ENCODE data around the gene FAM107A. TPM values are rescaled to one million over a fixed set of nuclear protein-coding genes. Genes with fewer than 3 reads are reported as not detected.

The FAM107A gene
- total and polyA plus RNA-seq, 2 of the 13 experiments (the other 11 are each of a cell fraction or from before 2014, with no cell fraction given): not detected

DNA sequence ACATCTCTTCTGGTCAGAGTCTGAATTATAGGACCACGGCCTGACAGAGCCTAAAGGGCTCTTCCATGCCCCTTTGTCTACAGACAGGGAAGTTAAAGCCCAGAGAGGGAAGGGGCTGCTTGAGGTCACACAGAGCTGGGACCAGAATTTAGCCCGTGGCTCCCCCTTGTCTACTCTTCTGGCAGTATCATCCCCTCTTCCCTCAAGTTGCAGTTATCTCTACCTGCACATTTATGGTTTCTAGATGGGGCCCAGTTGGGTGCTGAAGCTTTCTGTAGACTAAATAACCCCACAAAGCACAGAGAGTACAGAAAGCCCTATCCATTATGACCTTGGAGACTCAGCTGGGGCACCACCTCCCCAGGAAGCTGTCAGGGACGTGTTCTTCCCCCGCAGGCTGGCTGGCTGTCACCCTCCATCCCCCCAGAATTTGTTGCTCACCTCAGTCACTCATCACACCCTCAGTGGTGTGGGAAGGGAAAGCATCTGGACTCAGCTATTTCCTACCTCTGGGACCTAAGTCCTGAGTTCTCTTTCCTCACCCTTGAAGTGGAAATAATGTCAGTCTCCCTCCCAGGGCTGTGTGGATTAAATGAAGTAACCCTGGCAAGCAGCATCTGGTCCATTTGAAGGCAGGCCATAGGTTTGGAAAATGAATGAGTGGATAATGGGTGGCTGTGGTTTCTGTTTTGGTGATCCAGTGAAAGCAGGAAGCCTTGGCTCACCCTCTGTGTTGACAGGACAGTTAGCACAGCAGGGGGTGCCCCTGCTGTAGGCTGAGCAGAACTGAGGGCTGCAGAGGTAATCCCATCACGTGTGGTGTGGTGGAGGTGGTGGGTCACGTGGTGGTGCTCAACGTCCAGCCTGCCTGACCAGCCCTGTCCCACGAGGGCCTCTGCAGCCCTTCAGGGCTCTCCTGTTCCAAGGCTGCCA is 56.5 kb downstream of the FAM107A start (continued):
- TF ChIP-seq POLR2G (IDR thresholded peaks at IDR 0.05; ENCODE audit: low read depth, low read length) (0 out of 2 replicates have a peak, but pooled peaks have one; percentile 21), MIER3 (CRISPR knock-in tag; IDR thresholded peaks at IDR 0.05; ENCODE audit: borderline replicate concordance) (peak; percentile 78; the same call in 1 of the 2 replicates), MIXL1 (CRISPR knock-in tag; IDR thresholded peaks at IDR 0.05) (peak; percentile 11; the same call in 1 of the 2 replicates), KDM6A (CRISPR knock-in tag; IDR thresholded peaks at IDR 0.05; ENCODE audit: low read depth) (no peak), ZFP36L1 (CRISPR knock-in tag; IDR thresholded peaks at IDR 0.05) (no peak), U2AF1 (optimal IDR thresholded peaks at IDR 0.05; ENCODE audit: low read depth, low read length) (no peak), SOX6 (IDR thresholded peaks at IDR 0.05) (no peak), SOX6 (CRISPR knock-in tag; IDR thresholded peaks at IDR 0.05) (peak; percentile 52), ARNTL (CRISPR knock-in tag; IDR thresholded peaks at IDR 0.05) (peak; percentile 94), HNRNPUL1 (IDR thresholded peaks at IDR 0.05; ENCODE audit: low read depth, low read length) (no peak), KDM4B (CRISPR knock-in tag; IDR thresholded peaks at IDR 0.05) (no peak), ZNF609 (CRISPR knock-in tag; IDR thresholded peaks at IDR 0.05; ENCODE audit: borderline replicate concordance) (peak; percentile 59; the same call in 1 of the 2 replicates), ZNF598 (CRISPR knock-in tag; IDR thresholded peaks at IDR 0.05; ENCODE audit: borderline replicate concordance) (no peak), ZNF205 (CRISPR knock-in tag; IDR thresholded peaks at IDR 0.05) (peak; percentile 49; the same call in 1 of the 2 replicates), MAFF (IDR thresholded peaks at IDR 0.05; ENCODE audit: low read depth, low read length) (no peak), PHF20 (CRISPR knock-in tag; IDR thresholded peaks at IDR 0.05) (peak; percentile 29; the same call in 1 of the 2 replicates), NPAS2 (CRISPR knock-in tag; IDR thresholded peaks at IDR 0.05; ENCODE audit: borderline replicate concordance) (no peak), ZNF577 (CRISPR knock-in tag; IDR thresholded peaks at IDR 0.05; ENCODE audit: borderline replicate concordance, low read depth) (no peak), IRF9 (CRISPR knock-in tag; IDR thresholded peaks at IDR 0.05; ENCODE audit: borderline replicate concordance) (peak; percentile 85; the same call in 1 of the 2 replicates), ZNF264 (CRISPR knock-in tag; IDR thresholded peaks at IDR 0.05) (peak; percentile 71)
- TF ChIP-seq, protein P1, sequence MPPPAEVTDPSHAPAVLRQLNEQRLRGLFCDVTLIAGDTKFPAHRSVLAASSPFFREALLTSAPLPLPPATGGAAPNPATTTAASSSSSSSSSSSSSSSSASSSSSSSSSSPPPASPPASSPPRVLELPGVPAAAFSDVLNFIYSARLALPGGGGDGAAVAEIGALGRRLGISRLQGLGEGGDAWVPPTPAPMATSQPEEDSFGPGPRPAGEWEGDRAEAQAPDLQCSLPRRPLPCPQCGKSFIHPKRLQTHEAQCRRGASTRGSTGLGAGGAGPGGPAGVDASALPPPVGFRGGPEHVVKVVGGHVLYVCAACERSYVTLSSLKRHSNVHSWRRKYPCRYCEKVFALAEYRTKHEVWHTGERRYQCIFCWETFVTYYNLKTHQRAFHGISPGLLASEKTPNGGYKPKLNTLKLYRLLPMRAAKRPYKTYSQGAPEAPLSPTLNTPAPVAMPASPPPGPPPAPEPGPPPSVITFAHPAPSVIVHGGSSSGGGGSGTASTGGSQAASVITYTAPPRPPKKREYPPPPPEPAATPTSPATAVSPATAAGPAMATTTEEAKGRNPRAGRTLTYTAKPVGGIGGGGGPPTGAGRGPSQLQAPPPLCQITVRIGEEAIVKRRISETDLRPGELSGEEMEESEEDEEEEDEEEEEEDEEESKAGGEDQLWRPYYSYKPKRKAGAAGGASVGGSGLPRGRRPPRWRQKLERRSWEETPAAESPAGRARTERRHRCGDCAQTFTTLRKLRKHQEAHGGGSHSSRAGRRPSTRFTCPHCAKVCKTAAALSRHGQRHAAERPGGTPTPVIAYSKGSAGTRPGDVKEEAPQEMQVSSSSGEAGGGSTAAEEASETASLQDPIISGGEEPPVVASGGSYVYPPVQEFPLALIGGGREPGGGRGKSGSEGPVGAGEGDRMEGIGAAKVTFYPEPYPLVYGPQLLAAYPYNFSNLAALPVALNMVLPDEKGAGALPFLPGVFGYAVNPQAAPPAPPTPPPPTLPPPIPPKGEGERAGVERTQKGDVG (CRISPR knock-in tag; IDR thresholded peaks at IDR 0.05; ENCODE audit: borderline replicate concordance): no peak; the same call in 1 of the 2 replicates

All from HepG2 (cell line).